ENCODE measurements around the gene OPHN1. TPM values are rescaled to one million over a fixed set of nuclear protein-coding genes. Genes with fewer than 3 reads are reported as not detected.
A peak's percentile ranks its signal among the peaks of the same experiment; 100 is the strongest.

The OPHN1 gene, protein sequence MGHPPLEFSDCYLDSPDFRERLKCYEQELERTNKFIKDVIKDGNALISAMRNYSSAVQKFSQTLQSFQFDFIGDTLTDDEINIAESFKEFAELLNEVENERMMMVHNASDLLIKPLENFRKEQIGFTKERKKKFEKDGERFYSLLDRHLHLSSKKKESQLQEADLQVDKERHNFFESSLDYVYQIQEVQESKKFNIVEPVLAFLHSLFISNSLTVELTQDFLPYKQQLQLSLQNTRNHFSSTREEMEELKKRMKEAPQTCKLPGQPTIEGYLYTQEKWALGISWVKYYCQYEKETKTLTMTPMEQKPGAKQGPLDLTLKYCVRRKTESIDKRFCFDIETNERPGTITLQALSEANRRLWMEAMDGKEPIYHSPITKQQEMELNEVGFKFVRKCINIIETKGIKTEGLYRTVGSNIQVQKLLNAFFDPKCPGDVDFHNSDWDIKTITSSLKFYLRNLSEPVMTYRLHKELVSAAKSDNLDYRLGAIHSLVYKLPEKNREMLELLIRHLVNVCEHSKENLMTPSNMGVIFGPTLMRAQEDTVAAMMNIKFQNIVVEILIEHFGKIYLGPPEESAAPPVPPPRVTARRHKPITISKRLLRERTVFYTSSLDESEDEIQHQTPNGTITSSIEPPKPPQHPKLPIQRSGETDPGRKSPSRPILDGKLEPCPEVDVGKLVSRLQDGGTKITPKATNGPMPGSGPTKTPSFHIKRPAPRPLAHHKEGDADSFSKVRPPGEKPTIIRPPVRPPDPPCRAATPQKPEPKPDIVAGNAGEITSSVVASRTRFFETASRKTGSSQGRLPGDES
- total RNA-seq (2021; fragmentation: NEBNext Ultra II Directional; extraction: Animal tissue kit (Norgen Biotek cat#: 25700)) = 10 to 100 TPM in 4 of 6 experiments, 1 to 10 TPM in 2; 7.8 to 12.5 (median 10.6) TPM
- long read RNA-seq, partial matches to known transcripts = 2 of 4 reads
- long read RNA-seq, other reads (novel, unspliced or antisense) = 2 of 4 reads

GRCh38 chrX:68433155-68433980, at the start of gene OPHN1:
TSS of gene OPHN1 (minus strand) at chrX:68433495. CDS start at chrX:68433020, 475 bp downstream.
- Mint-ChIP-seq H3K36me3 (ENCODE audit: low read depth) (peaks cover 11% of the 10 kb centered on the region; the same call in 1 of the 2 replicates), H3K9me3 (no peaks in the 10 kb centered on the region), H3K4me1 (ENCODE audit: low read depth) (peaks cover 56% of the 10 kb centered on the region), H3K27me3 (ENCODE audit: insufficient read depth) (no peaks in the 10 kb centered on the region), H3K27ac (peak within 1 kb of the TSS; percentile 97), H3K4me3 (peak within 1 kb of the TSS; percentile 93)
- peak; percentile 80 for DNase-seq
- TF ChIP-seq CTCF (IDR thresholded peaks at IDR 0.05) = no peak

GRCh38 chrX:68480969-68481368, 47.7 kb upstream of the OPHN1 start:
- Mint-ChIP-seq H3K4me1 (ENCODE audit: low read depth) (no peaks in the 10 kb centered on the region), H3K27me3 (ENCODE audit: insufficient read depth) (peaks cover 8% of the 10 kb centered on the region; the same call in 1 of the 2 replicates), H3K4me3 (no peak overlapping the region), H3K36me3 (ENCODE audit: low read depth) (no peaks in the 10 kb centered on the region), H3K9me3 (no peaks in the 10 kb centered on the region), H3K27ac (no peak overlapping the region)
- DNase-seq = no peak
- TF ChIP-seq CTCF (IDR thresholded peaks at IDR 0.05) = no peak

GRCh38 chrX:68464796-68465195, 31.5 kb upstream of the OPHN1 start:
- no peak for DNase-seq
- H3K27ac Mint-ChIP-seq = no peak overlapping the region
- TF ChIP-seq CTCF (IDR thresholded peaks at IDR 0.05) = no peak
- H3K4me3 Mint-ChIP-seq = no peak overlapping the region
- H3K27me3 Mint-ChIP-seq (ENCODE audit: insufficient read depth) = no peaks in the 10 kb centered on the region
- no peaks in the 10 kb centered on the region for H3K36me3 Mint-ChIP-seq (ENCODE audit: low read depth)
- H3K9me3 Mint-ChIP-seq = no peaks in the 10 kb centered on the region
- H3K4me1 Mint-ChIP-seq (ENCODE audit: low read depth) = peaks cover 25% of the 10 kb centered on the region

- H3K27ac Mint-ChIP-seq = no peak overlapping the region
- H3K36me3 Mint-ChIP-seq (ENCODE audit: low read depth) = no peaks in the 10 kb centered on the region
- H3K4me3 Mint-ChIP-seq = no peak overlapping the region
- no peak for DNase-seq
- H3K27me3 Mint-ChIP-seq (ENCODE audit: insufficient read depth) = no peaks in the 10 kb centered on the region
- H3K9me3 Mint-ChIP-seq = no peaks in the 10 kb centered on the region
- H3K4me1 Mint-ChIP-seq (ENCODE audit: low read depth) = peaks cover 25% of the 10 kb centered on the region
- TF ChIP-seq CTCF (IDR thresholded peaks at IDR 0.05) = no peak
Observed at GRCh38 chrX:68463880-68464279, 30.6 kb upstream of the OPHN1 start.

- H3K9me3 Mint-ChIP-seq = no peaks in the 10 kb centered on the region
- H3K4me1 Mint-ChIP-seq (ENCODE audit: low read depth) = peaks cover 25% of the 10 kb centered on the region
- H3K27me3 Mint-ChIP-seq (ENCODE audit: insufficient read depth) = no peaks in the 10 kb centered on the region
- H3K36me3 Mint-ChIP-seq (ENCODE audit: low read depth) = no peaks in the 10 kb centered on the region
- peak overlapping the region; percentile 90 for H3K27ac Mint-ChIP-seq
- peak; percentile 76 for TF ChIP-seq CTCF (IDR thresholded peaks at IDR 0.05)
- H3K4me3 Mint-ChIP-seq = peak overlapping the region; percentile 42; the same call in 1 of the 2 replicates
- peak; percentile 50 for DNase-seq
Observed at GRCh38 chrX:68462653-68463052, 29.4 kb upstream of the OPHN1 start.
